Uterus (tissue), 2 donors: Measurements from ENCODE around the gene NOS1.

Experiments used
- POLR2A ChIP-seq, 2 donors: fragments of 450-650 bp; IDR thresholded peaks; one replicate each; pipeline ENCODE4 v1.6.1; 2016; ENCODE audit warnings: antibody characterized with exemption in 2 of 2, mild to moderate bottlenecking in 1 of 2, moderate library complexity in 1 of 2
- TF ChIP-seq, protein P1 (sequence below), 4 experiments: fragments of 200-600 bp in 2 of 4; fragments of 450-650 bp in 2 of 4; sonication (generic) in 2 of 4; IDR thresholded peaks; one replicate each; pipeline ENCODE4 v1.5.1; 2016 to 2019; ENCODE audit warnings: antibody characterized with exemption in 4 of 4, mild to moderate bottlenecking in 2 of 4, moderate library complexity in 1 of 4

DNA sequence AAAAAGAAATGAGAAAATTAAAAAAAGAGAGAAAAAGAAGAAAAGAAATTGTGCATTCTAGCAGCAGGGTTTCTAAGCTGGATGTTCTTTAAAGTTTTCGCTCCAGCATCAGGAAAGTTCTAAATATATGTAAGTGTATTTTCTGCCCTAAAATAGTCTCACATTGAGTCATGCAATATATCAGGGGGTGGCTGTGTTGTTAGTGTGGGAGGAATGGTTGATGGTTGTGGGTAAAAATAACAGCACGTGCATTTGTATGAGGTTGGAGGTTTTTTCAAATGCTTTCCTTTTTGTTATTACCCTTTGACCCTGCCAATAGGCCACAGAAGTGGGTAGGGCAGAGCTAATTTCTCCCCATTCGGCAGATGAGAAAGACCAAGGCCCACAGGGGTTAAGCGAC lies 106.0 kb downstream of the NOS1 start:
- TF ChIP-seq, protein P1, sequence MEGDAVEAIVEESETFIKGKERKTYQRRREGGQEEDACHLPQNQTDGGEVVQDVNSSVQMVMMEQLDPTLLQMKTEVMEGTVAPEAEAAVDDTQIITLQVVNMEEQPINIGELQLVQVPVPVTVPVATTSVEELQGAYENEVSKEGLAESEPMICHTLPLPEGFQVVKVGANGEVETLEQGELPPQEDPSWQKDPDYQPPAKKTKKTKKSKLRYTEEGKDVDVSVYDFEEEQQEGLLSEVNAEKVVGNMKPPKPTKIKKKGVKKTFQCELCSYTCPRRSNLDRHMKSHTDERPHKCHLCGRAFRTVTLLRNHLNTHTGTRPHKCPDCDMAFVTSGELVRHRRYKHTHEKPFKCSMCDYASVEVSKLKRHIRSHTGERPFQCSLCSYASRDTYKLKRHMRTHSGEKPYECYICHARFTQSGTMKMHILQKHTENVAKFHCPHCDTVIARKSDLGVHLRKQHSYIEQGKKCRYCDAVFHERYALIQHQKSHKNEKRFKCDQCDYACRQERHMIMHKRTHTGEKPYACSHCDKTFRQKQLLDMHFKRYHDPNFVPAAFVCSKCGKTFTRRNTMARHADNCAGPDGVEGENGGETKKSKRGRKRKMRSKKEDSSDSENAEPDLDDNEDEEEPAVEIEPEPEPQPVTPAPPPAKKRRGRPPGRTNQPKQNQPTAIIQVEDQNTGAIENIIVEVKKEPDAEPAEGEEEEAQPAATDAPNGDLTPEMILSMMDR (IDR thresholded peaks at IDR 0.05), result no peak
- no peak for TF ChIP-seq POLR2A (IDR thresholded peaks at IDR 0.05)
